GM13977 (cell line): ENCODE measurements around the gene COPRS.
"Not testable (repeated sequence)": the region's sequence is repeated elsewhere in the genome, so short reads cannot be mapped to it uniquely, and the experiment has no call there.

ENCODE experiments used
- DNase-seq: peaks from one replicate; pipeline ENCODE4 v3.0.0; 2012; ENCODE audit warnings: low spot score
- in situ Hi-C: fragments of 300-500 bp; cut with MboI; formaldehyde crosslinking; loops from one replicate; pipeline ENCODE4 v1.12.0; 2022; ENCODE audit warnings: low sequenced_read_pairs, low pct_unique_long_range_greater_than_20kb, mixed read lengths, inconsistent platforms; ENCODE audit not compliant: unreplicated experiment
- TF ChIP-seq, protein P1 (sequence below): IDR thresholded peaks from 2 replicates; pipeline ENCODE4 v1.5.1; 2012; ENCODE audit warnings: mild to moderate bottlenecking, control low read depth; ENCODE audit not compliant: insufficient read depth; ENCODE audit errors: extremely low read depth, missing control alignments

Gene COPRS

DNA sequence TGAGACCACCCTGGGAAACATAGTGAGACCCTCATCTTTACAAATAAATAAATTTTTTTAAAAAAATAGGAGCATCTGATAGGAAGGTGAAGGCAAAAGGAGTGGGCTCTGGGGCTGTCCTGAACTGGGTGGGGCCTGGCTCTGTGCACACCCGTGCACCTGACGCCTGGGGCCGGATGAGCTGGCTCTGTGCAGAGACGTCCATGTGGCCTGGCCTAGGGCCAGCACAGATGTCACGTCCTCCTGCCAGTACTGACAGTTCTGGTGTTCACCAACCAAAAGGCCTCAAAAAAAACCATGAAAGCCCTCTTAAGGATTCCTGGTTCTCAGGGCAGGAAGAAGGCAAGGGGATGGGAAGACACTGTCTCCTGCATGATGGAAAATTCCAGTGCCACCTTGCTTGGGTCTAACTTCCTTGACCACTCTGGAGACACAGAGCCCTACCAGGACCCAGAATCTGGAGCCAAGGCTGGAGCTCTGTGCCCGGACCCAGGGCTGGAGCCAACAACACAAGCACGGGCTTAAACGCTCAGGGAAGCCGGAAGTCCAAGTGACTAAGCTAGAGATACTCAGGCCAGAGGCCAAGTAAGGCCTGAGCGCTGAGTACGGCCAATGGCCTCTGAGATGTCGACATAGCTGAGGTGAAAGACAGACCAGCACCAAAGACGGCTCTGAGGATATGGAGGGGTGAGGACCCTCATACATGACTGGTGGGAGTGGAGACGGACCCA is 32.9 kb downstream of the COPRS start:
- in situ Hi-C loops = loop anchor here (25.0 kb wide), 1 partner anchor 389 kb away; no protein-coding TSS in a partner anchor
- no peak for DNase-seq
- TF ChIP-seq, protein P1, sequence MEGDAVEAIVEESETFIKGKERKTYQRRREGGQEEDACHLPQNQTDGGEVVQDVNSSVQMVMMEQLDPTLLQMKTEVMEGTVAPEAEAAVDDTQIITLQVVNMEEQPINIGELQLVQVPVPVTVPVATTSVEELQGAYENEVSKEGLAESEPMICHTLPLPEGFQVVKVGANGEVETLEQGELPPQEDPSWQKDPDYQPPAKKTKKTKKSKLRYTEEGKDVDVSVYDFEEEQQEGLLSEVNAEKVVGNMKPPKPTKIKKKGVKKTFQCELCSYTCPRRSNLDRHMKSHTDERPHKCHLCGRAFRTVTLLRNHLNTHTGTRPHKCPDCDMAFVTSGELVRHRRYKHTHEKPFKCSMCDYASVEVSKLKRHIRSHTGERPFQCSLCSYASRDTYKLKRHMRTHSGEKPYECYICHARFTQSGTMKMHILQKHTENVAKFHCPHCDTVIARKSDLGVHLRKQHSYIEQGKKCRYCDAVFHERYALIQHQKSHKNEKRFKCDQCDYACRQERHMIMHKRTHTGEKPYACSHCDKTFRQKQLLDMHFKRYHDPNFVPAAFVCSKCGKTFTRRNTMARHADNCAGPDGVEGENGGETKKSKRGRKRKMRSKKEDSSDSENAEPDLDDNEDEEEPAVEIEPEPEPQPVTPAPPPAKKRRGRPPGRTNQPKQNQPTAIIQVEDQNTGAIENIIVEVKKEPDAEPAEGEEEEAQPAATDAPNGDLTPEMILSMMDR = no peak

DNA sequence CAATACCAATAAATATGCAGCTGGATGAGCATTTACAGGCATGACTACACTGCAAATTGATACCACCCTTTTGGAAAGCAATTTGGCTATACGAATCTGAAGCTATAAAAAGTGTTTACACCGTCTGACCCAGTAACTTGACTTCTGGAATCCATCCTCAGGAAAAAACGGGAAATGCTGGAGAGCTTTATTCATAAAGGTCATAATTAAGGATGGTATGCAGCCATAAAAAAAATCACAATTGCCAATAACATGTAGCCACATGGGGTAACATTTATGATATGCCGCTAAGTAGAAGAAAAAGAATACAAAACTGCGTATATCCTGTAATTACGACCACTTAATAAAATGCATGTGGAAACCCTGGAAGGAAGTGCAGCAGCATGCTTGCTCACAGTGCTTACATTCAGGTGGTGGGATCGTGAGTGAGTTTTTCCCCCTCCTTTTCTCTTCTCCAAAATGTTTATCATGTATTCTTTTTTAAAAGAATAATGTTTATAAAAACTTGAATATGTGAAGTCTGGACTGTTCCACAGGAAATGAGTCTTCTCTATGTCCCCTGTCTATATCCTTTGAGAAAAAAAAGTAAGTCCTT is 34.2 kb downstream of the COPRS start:
- DNase-seq = no peak
- in situ Hi-C loops = loop anchor here (25.0 kb wide), 1 partner anchor 388 kb away; no protein-coding TSS in a partner anchor
- TF ChIP-seq, protein P1 = no peak

DNA sequence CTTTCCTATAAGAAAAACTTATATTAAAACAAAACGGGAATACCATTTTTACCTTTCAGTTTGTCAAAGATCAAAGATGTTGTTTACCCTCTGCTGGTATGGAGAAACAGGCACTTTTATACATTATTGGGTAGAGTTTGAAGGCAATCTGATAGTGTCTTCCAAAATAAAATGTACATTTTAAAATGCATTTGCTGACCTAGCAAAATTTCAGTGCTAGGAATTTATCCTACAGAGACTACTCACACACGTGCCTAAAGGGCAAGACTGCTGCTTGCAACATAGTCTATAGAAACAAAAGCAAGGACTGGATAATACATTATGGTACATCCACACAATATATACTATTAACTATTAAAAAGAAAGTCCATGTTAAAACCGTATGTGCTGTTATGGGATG is 36.0 kb downstream of the COPRS start:
- in situ Hi-C loops = no loop called here
- TF ChIP-seq, protein P1 = no peak
- no peak for DNase-seq

DNA sequence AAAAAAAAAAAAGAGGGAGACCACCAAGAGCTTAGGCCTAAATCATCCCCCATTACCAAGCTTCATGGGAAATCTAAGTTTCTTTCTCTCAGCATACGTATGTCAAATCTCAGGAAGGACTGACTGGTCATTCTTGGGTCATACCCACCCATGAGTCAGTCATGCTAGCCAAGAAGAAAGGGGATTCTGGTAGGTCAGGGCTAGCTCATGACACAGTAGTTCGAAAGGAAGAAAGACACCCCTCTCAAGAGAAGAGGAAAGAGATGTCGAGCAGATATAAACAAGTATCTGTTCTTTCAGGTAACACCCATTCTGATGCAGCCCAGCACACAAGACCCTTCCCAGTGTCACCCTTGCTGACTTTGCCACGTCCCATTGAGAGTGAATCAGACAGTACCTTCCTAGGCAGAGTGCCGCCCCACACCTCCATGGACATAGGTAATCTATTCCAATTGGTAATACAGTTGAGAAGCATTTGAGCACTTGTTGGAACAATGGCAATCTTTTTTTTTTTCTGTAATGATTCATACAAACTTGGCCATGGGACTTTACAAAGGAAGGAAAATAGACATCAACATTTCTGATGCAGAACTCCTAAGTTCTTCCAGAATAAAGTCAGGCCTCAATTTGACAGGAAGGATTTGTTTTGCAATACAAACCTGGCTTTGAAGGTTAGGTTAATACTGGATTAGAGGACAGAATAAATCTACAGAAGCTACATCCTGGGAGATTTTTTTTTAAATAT is 38.2 kb downstream of the COPRS start:
- TF ChIP-seq, protein P1 = no peak
- in situ Hi-C loops = no loop called here
- DNase-seq = no peak

DNA sequence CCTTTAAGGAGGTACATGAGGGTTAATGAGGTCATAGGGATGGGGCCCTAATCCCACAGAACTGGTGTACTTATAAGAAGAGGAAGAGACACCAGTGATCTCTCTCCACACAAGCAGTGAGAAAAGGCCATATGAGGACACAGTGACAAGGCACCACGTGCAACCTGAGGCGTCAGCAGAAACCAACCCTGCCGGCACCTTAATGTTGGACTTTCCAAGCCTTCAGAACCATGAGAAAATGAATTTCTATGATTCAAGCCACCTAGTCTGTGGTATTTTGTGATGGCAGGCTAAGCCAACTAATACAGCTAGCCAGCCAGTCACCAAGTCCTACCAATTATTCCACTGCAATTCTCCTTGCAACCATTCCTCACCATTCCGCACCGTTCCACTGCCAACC is 39.5 kb downstream of the COPRS start:
- DNase-seq = no peak
- TF ChIP-seq, protein P1 = no peak
- in situ Hi-C loops = no loop called here

DNA sequence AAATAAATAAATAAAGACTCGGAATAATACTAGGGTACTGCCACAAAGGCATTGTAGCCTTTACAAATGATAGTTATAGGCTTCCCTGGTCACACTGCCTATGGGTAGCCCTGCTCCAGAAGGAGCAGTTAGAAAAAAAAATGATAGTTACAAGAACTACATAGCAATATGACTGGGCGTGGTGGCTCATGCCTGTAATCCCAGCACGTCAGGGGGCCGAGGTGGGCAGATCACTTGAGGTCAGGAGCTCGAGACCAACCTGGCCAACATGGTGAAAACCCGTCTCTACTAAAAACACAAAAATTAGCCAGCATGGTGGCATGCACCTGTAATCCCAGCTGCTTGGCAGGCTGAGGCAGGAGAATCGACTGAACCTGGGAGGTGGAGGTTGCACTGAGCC is 40.2 kb downstream of the COPRS start:
- in situ Hi-C loops, DNase-seq: not testable (repeated sequence)
